Activated naive CD4-positive, alpha-beta T cell treated with anti-CD3 and anti-CD28 coated beads for 36 hours (primary cell): ENCODE measurements around the gene SPOCK2. TPM values are rescaled to one million over a fixed set of nuclear protein-coding genes. Genes with fewer than 3 reads are reported as not detected.
"Not testable (repeated sequence)": the region's sequence is repeated elsewhere in the genome, so short reads cannot be mapped to it uniquely, and the experiment has no call there.

Experiments used
- CTCF ChIA-PET: fragments of 350-600 bp; sonication (Branson Sonifier 250); formaldehyde crosslinking; loops from one replicate; lab custom pipeline; 2021; ENCODE audit warnings: antibody characterized with exemption; lab: Charles Lee
- DNase-seq: peaks from one replicate; pipeline ENCODE4 v3.0.0-alpha.2; 2020
- H3K27ac Mint-ChIP-seq: one replicate; pipeline ENCODE4 v1.8.0; 2021; ENCODE audit warnings: mild to moderate bottlenecking, mixed read lengths
- H3K27me3 Mint-ChIP-seq: one replicate; pipeline ENCODE4 v1.8.0; 2021; ENCODE audit warnings: low read depth, mixed read lengths
- H3K36me3 Mint-ChIP-seq: one replicate; pipeline ENCODE4 v1.8.0; 2021; ENCODE audit warnings: low read depth, mixed read lengths
- H3K4me1 Mint-ChIP-seq: one replicate; pipeline ENCODE4 v1.8.0; 2021; ENCODE audit warnings: low read depth, mixed read lengths
- H3K4me3 Mint-ChIP-seq: one replicate; pipeline ENCODE4 v1.8.0; 2021; ENCODE audit warnings: mild to moderate bottlenecking, moderate library complexity, mixed read lengths
- H3K9me3 Mint-ChIP-seq: one replicate; pipeline ENCODE4 v1.8.0; 2021; ENCODE audit warnings: mixed read lengths
- intact Hi-C: fragments of 100-400 bp; cut with micrococcal nuclease; formaldehyde crosslinking; loops from one replicate; pipeline ENCODE4 v1.15.1; 2023
- total RNA-seq, 2 experiments: library from RNA; stranded (reverse); gene quantifications; one replicate each; pipeline ENCODE4 v1.2.3, GENCODE V29; 2021

The SPOCK2 gene
- total RNA-seq, 2 experiments from 2014 or later = 205 to 208 TPM

- peaks cover 4% of the 10 kb centered on the region for H3K9me3 Mint-ChIP-seq
Measured at GRCh38 chr10:72043016-72043834, 45.1 kb downstream of the SPOCK2 start.

GRCh38 chr10:72041491-72041890, 46.9 kb downstream of the SPOCK2 start:
- CTCF ChIA-PET = no interaction called here
- no peak for DNase-seq
- Mint-ChIP-seq H3K36me3 (no peaks in the 10 kb centered on the region), H3K9me3 (peaks cover 3% of the 10 kb centered on the region), H3K27ac (no peak overlapping the region), H3K4me3 (no peak overlapping the region), H3K27me3 (no peaks in the 10 kb centered on the region), H3K4me1 (peaks cover 2% of the 10 kb centered on the region)
- intact Hi-C loops = no loop called here

More at GRCh38 chr10:72043016-72043834, 45.1 kb downstream of the SPOCK2 start:
- H3K4me3 Mint-ChIP-seq = no peak overlapping the region
- CTCF ChIA-PET = interaction anchor here (0.6 to 9.7 kb wide), 7 partner anchors 14 to 1265 kb away, joined by 3 to 149 read pairs (median 3); no protein-coding TSS in a partner anchor
- H3K4me1 Mint-ChIP-seq = peaks cover 2% of the 10 kb centered on the region
- no peaks in the 10 kb centered on the region for H3K27me3 Mint-ChIP-seq
- no peak for DNase-seq
- H3K36me3 Mint-ChIP-seq = no peaks in the 10 kb centered on the region
- H3K27ac Mint-ChIP-seq = no peak overlapping the region
- intact Hi-C loops = no loop called here

- Mint-ChIP-seq H3K9me3 (no peaks in the 10 kb centered on the region), H3K4me3 (no peak overlapping the region), H3K36me3 (no peaks in the 10 kb centered on the region), H3K27me3 (no peaks in the 10 kb centered on the region), H3K4me1 (peaks cover 2% of the 10 kb centered on the region), H3K27ac (no peak overlapping the region)
- DNase-seq = no peak
- CTCF ChIA-PET = interaction anchor here (1.9 to 2.0 kb wide), 2 partner anchors 9 to 143 kb away, joined by 7 to 8 read pairs; no protein-coding TSS in a partner anchor
- intact Hi-C loops = no loop called here
Measured at GRCh38 chr10:72039377-72039776, 49.0 kb downstream of the SPOCK2 start.

- intact Hi-C loops = no loop called here
- Mint-ChIP-seq H3K27me3 (no peaks in the 10 kb centered on the region), H3K4me3 (no peak overlapping the region), H3K36me3 (no peaks in the 10 kb centered on the region), H3K9me3 (no peaks in the 10 kb centered on the region), H3K27ac (no peak overlapping the region), H3K4me1 (peaks cover 2% of the 10 kb centered on the region)
- DNase-seq = no peak
- CTCF ChIA-PET = interaction anchor here (0.7 to 2.0 kb wide), 7 partner anchors 10 to 1484 kb away, joined by 3 to 8 read pairs (median 4); no protein-coding TSS in a partner anchor
Measured at GRCh38 chr10:72038458-72039001, 49.8 kb downstream of the SPOCK2 start.

- intact Hi-C loops = no loop called here
- no peaks in the 10 kb centered on the region for H3K36me3 Mint-ChIP-seq
- H3K4me3 Mint-ChIP-seq = no peak overlapping the region
- no peak for DNase-seq
- H3K9me3 Mint-ChIP-seq = no peaks in the 10 kb centered on the region
- CTCF ChIA-PET = interaction anchor here (0.7 to 1.5 kb wide), 5 partner anchors 11 to 1484 kb away, joined by 3 to 8 read pairs (median 3); no protein-coding TSS in a partner anchor
- no peaks in the 10 kb centered on the region for H3K4me1 Mint-ChIP-seq
- no peaks in the 10 kb centered on the region for H3K27me3 Mint-ChIP-seq
- no peak overlapping the region for H3K27ac Mint-ChIP-seq
Measured at GRCh38 chr10:72037811-72038210, 50.5 kb downstream of the SPOCK2 start.

GRCh38 chr10:72037266-72037665, 51.1 kb downstream of the SPOCK2 start:
- H3K9me3 Mint-ChIP-seq = no peaks in the 10 kb centered on the region
- H3K4me1 Mint-ChIP-seq = no peaks in the 10 kb centered on the region
- H3K27me3 Mint-ChIP-seq = no peaks in the 10 kb centered on the region
- CTCF ChIA-PET = interaction anchor here (1.2 to 1.5 kb wide), 2 partner anchors 81 to 141 kb away, joined by 3 to 8 read pairs; no protein-coding TSS in a partner anchor
- no peaks in the 10 kb centered on the region for H3K36me3 Mint-ChIP-seq
- intact Hi-C loops = no loop called here
- no peak overlapping the region for H3K27ac Mint-ChIP-seq
- no peak for DNase-seq
- H3K4me3 Mint-ChIP-seq = no peak overlapping the region

- H3K27ac Mint-ChIP-seq = no peak overlapping the region
- intact Hi-C loops = no loop called here
- H3K36me3 Mint-ChIP-seq = no peaks in the 10 kb centered on the region
- no peak overlapping the region for H3K4me3 Mint-ChIP-seq
- H3K27me3 Mint-ChIP-seq = no peaks in the 10 kb centered on the region
- no peak for DNase-seq
- no peaks in the 10 kb centered on the region for H3K9me3 Mint-ChIP-seq
- no peaks in the 10 kb centered on the region for H3K4me1 Mint-ChIP-seq
- CTCF ChIA-PET = interaction anchor here (0.9 to 1.1 kb wide), 3 partner anchors 13 to 139 kb away, joined by 3 to 4 read pairs (median 3); no protein-coding TSS in a partner anchor
Measured at GRCh38 chr10:72035252-72035887, 53.0 kb downstream of the SPOCK2 start.

GRCh38 chr10:72034761-72035160, 53.6 kb downstream of the SPOCK2 start:
- CTCF ChIA-PET = interaction anchor here (0.9 to 1.1 kb wide), 3 partner anchors 14 to 139 kb away, joined by 3 to 4 read pairs (median 3); no protein-coding TSS in a partner anchor
- Mint-ChIP-seq H3K4me3 (no peak overlapping the region), H3K27me3 (no peaks in the 10 kb centered on the region), H3K36me3 (no peaks in the 10 kb centered on the region), H3K27ac (no peak overlapping the region), H3K4me1 (no peaks in the 10 kb centered on the region), H3K9me3 (no peaks in the 10 kb centered on the region)
- intact Hi-C loops = no loop called here
- DNase-seq = no peak

GRCh38 chr10:72034040-72034499, 54.3 kb downstream of the SPOCK2 start:
- H3K4me3 Mint-ChIP-seq = no peak overlapping the region
- CTCF ChIA-PET = interaction anchor here (0.5 to 1.2 kb wide), 3 partner anchors 136 to 1624 kb away, joined by 3 to 4 read pairs (median 3); no protein-coding TSS in a partner anchor
- H3K4me1 Mint-ChIP-seq = no peaks in the 10 kb centered on the region
- H3K9me3 Mint-ChIP-seq = no peaks in the 10 kb centered on the region
- no peaks in the 10 kb centered on the region for H3K27me3 Mint-ChIP-seq
- no peaks in the 10 kb centered on the region for H3K36me3 Mint-ChIP-seq
- DNase-seq = no peak
- intact Hi-C loops = no loop called here
- H3K27ac Mint-ChIP-seq = no peak overlapping the region

GRCh38 chr10:72032409-72033162, 55.8 kb downstream of the SPOCK2 start:
- H3K4me1 Mint-ChIP-seq, H3K9me3 Mint-ChIP-seq, DNase-seq, intact Hi-C loops, H3K27ac Mint-ChIP-seq, H3K36me3 Mint-ChIP-seq, H3K27me3 Mint-ChIP-seq, H3K4me3 Mint-ChIP-seq: not testable (repeated sequence)
- CTCF ChIA-PET = interaction anchor here (0.6 to 1.4 kb wide), 2 partner anchors 10 to 136 kb away, joined by 6 read pairs; no protein-coding TSS in a partner anchor

- no peaks in the 10 kb centered on the region for H3K27me3 Mint-ChIP-seq
- peaks cover 8% of the 10 kb centered on the region for H3K4me1 Mint-ChIP-seq
- intact Hi-C loops = no loop called here
- DNase-seq = no peak
- CTCF ChIA-PET = interaction anchor here (0.6 to 1.4 kb wide), 2 partner anchors 9 to 135 kb away, joined by 6 read pairs; no protein-coding TSS in a partner anchor
- no peak overlapping the region for H3K27ac Mint-ChIP-seq
- H3K4me3 Mint-ChIP-seq = no peak overlapping the region
- no peaks in the 10 kb centered on the region for H3K9me3 Mint-ChIP-seq
- H3K36me3 Mint-ChIP-seq = no peaks in the 10 kb centered on the region
Measured at GRCh38 chr10:72031706-72032105, 56.6 kb downstream of the SPOCK2 start.
